HG03558 (cell line): ENCODE results near the gene ATP2A3.

Experiments used
- ATAC-seq: cut with Tn5 transposase; IDR thresholded peaks from one replicate; pipeline ENCODE4 v1.9.1; 2021; ENCODE audit warnings: moderate number of reproducible peaks; ENCODE audit not compliant: unreplicated experiment; ENCODE audit errors: extremely low read depth

The ATP2A3 gene

GRCh38 chr17:3879591-3880417, 84.4 kb downstream of the ATP2A3 start:
- ATAC-seq: no peak

GRCh38 chr17:3879186-3879585, 85.1 kb downstream of the ATP2A3 start:
- ATAC-seq: no peak

- no peak for ATAC-seq
These were observed 87.0 kb downstream of the ATP2A3 start for GRCh38 chr17:3877220-3877619.

GRCh38 chr17:3875317-3875716, 88.9 kb downstream of the ATP2A3 start:
- no peak for ATAC-seq
